ENCODE measurements around the gene AGAP1.

AGAP1 gene

GRCh38 chr2:235723371-235723770 lies 229.5 kb downstream of the AGAP1 start:
- no peak for DNase-seq
- TF ChIP-seq CTCF (IDR thresholded peaks at IDR 0.05; ENCODE audit: low read depth, low read length, missing control alignments) = no peak
- in situ Hi-C loops (cut with HindIII; ENCODE audit: low pct_ligation_motif_present, low sequenced_read_pairs) = no loop called here
- no peak overlapping the region for H3K4me3 ChIP-seq (ENCODE audit: low read depth, low read length)
- H3K36me3 ChIP-seq (replicated peaks) = no peaks in the 10 kb centered on the region
- no peaks in the 10 kb centered on the region for H3K27me3 ChIP-seq (replicated peaks)
- H3K27ac ChIP-seq = no peak overlapping the region

GRCh38 chr2:235723811-235724465 lies 230.1 kb downstream of the AGAP1 start:
- in situ Hi-C loops (cut with HindIII; ENCODE audit: low pct_ligation_motif_present, low sequenced_read_pairs) = no loop called here
- DNase-seq = no peak
- TF ChIP-seq CTCF (IDR thresholded peaks at IDR 0.05; ENCODE audit: low read depth, low read length, missing control alignments) = no peak
- Histone ChIP-seq H3K27me3 (replicated peaks) (no peaks in the 10 kb centered on the region), H3K36me3 (replicated peaks) (no peaks in the 10 kb centered on the region), H3K4me3 (ENCODE audit: low read depth, low read length) (no peak overlapping the region), H3K27ac (no peak overlapping the region)

- no peak for TF ChIP-seq CTCF (IDR thresholded peaks at IDR 0.05; ENCODE audit: low read depth, low read length, missing control alignments)
- no peak for DNase-seq
- H3K27ac ChIP-seq = no peak overlapping the region
- no peaks in the 10 kb centered on the region for H3K27me3 ChIP-seq (replicated peaks)
- no peak overlapping the region for H3K4me3 ChIP-seq (ENCODE audit: low read depth, low read length)
- H3K36me3 ChIP-seq (replicated peaks) = no peaks in the 10 kb centered on the region
- in situ Hi-C loops (cut with HindIII; ENCODE audit: low pct_ligation_motif_present, low sequenced_read_pairs) = no loop called here
Measured at GRCh38 chr2:235725016-235725489, 231.2 kb downstream of the AGAP1 start.

- Histone ChIP-seq H3K36me3 (replicated peaks) (no peaks in the 10 kb centered on the region), H3K27me3 (replicated peaks) (no peaks in the 10 kb centered on the region), H3K27ac (no peak overlapping the region), H3K4me3 (ENCODE audit: low read depth, low read length) (no peak overlapping the region)
- no peak for DNase-seq
- no peak for TF ChIP-seq CTCF (IDR thresholded peaks at IDR 0.05; ENCODE audit: low read depth, low read length, missing control alignments)
- in situ Hi-C loops (cut with HindIII; ENCODE audit: low pct_ligation_motif_present, low sequenced_read_pairs) = no loop called here
Measured at GRCh38 chr2:235725841-235726240, 232.0 kb downstream of the AGAP1 start.

- H3K4me3 ChIP-seq (ENCODE audit: low read depth, low read length) = no peak overlapping the region
- DNase-seq = no peak
- in situ Hi-C loops (cut with HindIII; ENCODE audit: low pct_ligation_motif_present, low sequenced_read_pairs) = no loop called here
- H3K27me3 ChIP-seq (replicated peaks) = no peaks in the 10 kb centered on the region
- H3K36me3 ChIP-seq (replicated peaks) = no peaks in the 10 kb centered on the region
- no peak overlapping the region for H3K27ac ChIP-seq
- TF ChIP-seq CTCF (IDR thresholded peaks at IDR 0.05; ENCODE audit: low read depth, low read length, missing control alignments) = no peak
Measured at GRCh38 chr2:235726554-235726953, 232.7 kb downstream of the AGAP1 start.

GRCh38 chr2:235727174-235727573 lies 233.3 kb downstream of the AGAP1 start:
- no peak for DNase-seq
- no peak for TF ChIP-seq CTCF (IDR thresholded peaks at IDR 0.05; ENCODE audit: low read depth, low read length, missing control alignments)
- no peak overlapping the region for H3K4me3 ChIP-seq (ENCODE audit: low read depth, low read length)
- in situ Hi-C loops (cut with HindIII; ENCODE audit: low pct_ligation_motif_present, low sequenced_read_pairs) = no loop called here
- no peaks in the 10 kb centered on the region for H3K36me3 ChIP-seq (replicated peaks)
- H3K27ac ChIP-seq = no peak overlapping the region
- no peaks in the 10 kb centered on the region for H3K27me3 ChIP-seq (replicated peaks)

All from brain microvascular endothelial cell (primary cell).